WTC11 (cell line): ENCODE data around the gene DDX21. TPM values are rescaled to one million over a fixed set of nuclear protein-coding genes. Genes with fewer than 3 reads are reported as not detected.
A peak's percentile ranks its signal among the peaks of the same experiment; 100 is the strongest.

Experiments used
- ATAC-seq: fragments of 200-7000 bp; cut with Tn5 transposase; 2 replicates; pipeline ENCODE4 v1.10.0; 2021; ENCODE audit warnings: mild to moderate bottlenecking, moderate library complexity
- CTCF ChIA-PET: fragments of 300-600 bp; sonication (Branson Sonifier 250); formaldehyde crosslinking; loops from one replicate; lab custom pipeline; 2021; ENCODE audit warnings: antibody characterized with exemption; lab: Charles Lee
- POLR2A ChIA-PET: fragments of 350-600 bp; sonication (Branson Sonifier 250); formaldehyde crosslinking; loops from one replicate; lab custom pipeline; 2021; ENCODE audit warnings: antibody characterized with exemption; lab: Charles Lee
- DNase-seq: peaks from one replicate; pipeline ENCODE4 v3.0.0; 2021; ENCODE audit warnings: low spot score
- H3K27ac Mint-ChIP-seq: 2 replicates; pipeline ENCODE4 v1.8.0; 2021; ENCODE audit warnings: mixed read lengths
- H3K27me3 Mint-ChIP-seq: 2 replicates; pipeline ENCODE4 v1.8.0; 2021; ENCODE audit warnings: low read depth, mild to moderate bottlenecking, moderate library complexity, mixed read lengths
- H3K36me3 Mint-ChIP-seq: 2 replicates; pipeline ENCODE4 v1.8.0; 2021; ENCODE audit warnings: mixed read lengths
- H3K4me1 Mint-ChIP-seq: 2 replicates; pipeline ENCODE4 v1.8.0; 2022; ENCODE audit warnings: mixed read lengths
- H3K4me3 Mint-ChIP-seq: 2 replicates; pipeline ENCODE4 v1.8.0; 2021; ENCODE audit warnings: mild to moderate bottlenecking, moderate library complexity, mixed read lengths
- H3K9me3 Mint-ChIP-seq: 2 replicates; pipeline ENCODE4 v1.8.0; 2021; ENCODE audit warnings: mixed read lengths
- ATF6 ChIP-seq: sonication (generic); formaldehyde crosslinking; IDR thresholded peaks from 2 replicates; pipeline ENCODE4 v1.8.1; 2023; ENCODE audit warnings: mild to moderate bottlenecking, missing genetic modification reagents
- CBFB ChIP-seq: sonication (generic); formaldehyde crosslinking; IDR thresholded peaks from 2 replicates; pipeline ENCODE4 v1.8.1; 2022; ENCODE audit warnings: mild to moderate bottlenecking, low read depth, missing genetic modification reagents
- CDX4 ChIP-seq: fragments of 250-450 bp; sonication (Bioruptor Pico); IDR thresholded peaks from 2 replicates; pipeline ENCODE4 v1.9.0; 2021; ENCODE audit warnings: moderate library complexity, mild to moderate bottlenecking, inconsistent platforms, borderline replicate concordance
- CREM ChIP-seq: sonication (generic); formaldehyde crosslinking; IDR thresholded peaks from 2 replicates; pipeline ENCODE4 v1.8.1; 2022; ENCODE audit warnings: mild to moderate bottlenecking, missing genetic modification reagents, moderate library complexity
- ESRRA ChIP-seq: sonication (generic); formaldehyde crosslinking; IDR thresholded peaks from 2 replicates; pipeline ENCODE4 v1.8.1; 2022; ENCODE audit warnings: mild to moderate bottlenecking, missing genetic modification reagents, borderline replicate concordance
- FOXK1 ChIP-seq: sonication (generic); formaldehyde crosslinking; IDR thresholded peaks from 2 replicates; pipeline ENCODE4 v1.8.0; 2022; ENCODE audit warnings: mild to moderate bottlenecking, moderate library complexity, missing genetic modification reagents
- FOXP1 ChIP-seq: sonication (generic); formaldehyde crosslinking; IDR thresholded peaks from 2 replicates; pipeline ENCODE4 v1.8.0; 2022; ENCODE audit warnings: missing genetic modification reagents, mild to moderate bottlenecking, moderate library complexity, borderline replicate concordance
- GRHL2 ChIP-seq: fragments of 250-450 bp; sonication (Bioruptor Pico); IDR thresholded peaks from 2 replicates; pipeline ENCODE4 v1.8.0; 2022; ENCODE audit warnings: mild to moderate bottlenecking, moderate library complexity; ENCODE audit not compliant: insufficient replicate concordance, severe bottlenecking
- KAT7 ChIP-seq: sonication (generic); formaldehyde crosslinking; IDR thresholded peaks from 2 replicates; pipeline ENCODE4 v1.8.1; 2023; ENCODE audit warnings: missing genetic modification reagents, mild to moderate bottlenecking, borderline replicate concordance
- NFATC4 ChIP-seq: fragments of 250-450 bp; sonication (Bioruptor Pico); IDR thresholded peaks from 2 replicates; pipeline ENCODE4 v1.9.0; 2021; ENCODE audit warnings: mild to moderate bottlenecking
- NFE2L1 ChIP-seq: sonication (generic); formaldehyde crosslinking; IDR thresholded peaks from 2 replicates; pipeline ENCODE4 v1.8.1; 2023; ENCODE audit warnings: missing genetic modification reagents
- NR3C1 ChIP-seq: sonication (generic); formaldehyde crosslinking; conservative IDR thresholded peaks from 2 replicates; pipeline ENCODE4 v1.8.1; 2023; ENCODE audit warnings: low read depth, mild to moderate bottlenecking, missing genetic modification reagents
- PREB ChIP-seq: sonication (generic); formaldehyde crosslinking; IDR thresholded peaks from 2 replicates; pipeline ENCODE4 v1.8.1; 2022; ENCODE audit warnings: mild to moderate bottlenecking, missing genetic modification reagents, moderate library complexity, borderline replicate concordance
- RORB ChIP-seq: fragments of 250-450 bp; sonication (Bioruptor Pico); IDR thresholded peaks from 2 replicates; pipeline ENCODE4 v1.9.0; 2021; ENCODE audit warnings: mild to moderate bottlenecking
- SMAD4 ChIP-seq: sonication (generic); formaldehyde crosslinking; IDR thresholded peaks from 2 replicates; pipeline ENCODE4 v1.8.0; 2022; ENCODE audit warnings: mild to moderate bottlenecking, missing genetic modification reagents
- USF2 ChIP-seq: sonication (generic); formaldehyde crosslinking; IDR thresholded peaks from 2 replicates; pipeline ENCODE4 v1.8.1; 2023; ENCODE audit warnings: mild to moderate bottlenecking, missing genetic modification reagents, moderate library complexity
- ZBTB43 ChIP-seq: sonication (generic); formaldehyde crosslinking; IDR thresholded peaks from 2 replicates; pipeline ENCODE4 v1.8.1; 2023; ENCODE audit warnings: mild to moderate bottlenecking, missing genetic modification reagents
- ZMAT4 ChIP-seq: fragments of 250-450 bp; sonication (Bioruptor Pico); IDR thresholded peaks from 2 replicates; pipeline ENCODE4 v1.9.0; 2021; ENCODE audit warnings: mild to moderate bottlenecking
- ZNF263 ChIP-seq: sonication (generic); formaldehyde crosslinking; IDR thresholded peaks from 2 replicates; pipeline ENCODE4 v1.8.1; 2022; ENCODE audit warnings: low read depth, mild to moderate bottlenecking, moderate library complexity, missing genetic modification reagents
- ZNF281 ChIP-seq: sonication (generic); formaldehyde crosslinking; IDR thresholded peaks from 2 replicates; pipeline ENCODE4 v1.8.0; 2023; ENCODE audit warnings: mild to moderate bottlenecking, missing genetic modification reagents
- ZNF396 ChIP-seq: fragments of 250-450 bp; sonication (Bioruptor Pico); IDR thresholded peaks from 2 replicates; pipeline ENCODE4 v1.8.0; 2021; ENCODE audit warnings: mild to moderate bottlenecking, moderate library complexity, borderline replicate concordance
- ZNF425 ChIP-seq: fragments of 250-450 bp; sonication (Bioruptor Pico); conservative IDR thresholded peaks from 2 replicates; pipeline ENCODE4 v1.9.0; 2021; ENCODE audit warnings: mild to moderate bottlenecking
- ZNF671 ChIP-seq: fragments of 250-450 bp; sonication (Bioruptor Pico); IDR thresholded peaks from 2 replicates; pipeline ENCODE4 v1.8.0; 2021; ENCODE audit warnings: mild to moderate bottlenecking
- total RNA-seq: library from RNA; stranded (reverse); gene quantifications from 3 replicates; pipeline ENCODE4 v1.2.3, GENCODE V29; 2021

DDX21 gene
- total RNA-seq, 1 experiment from 2014 or later: 194 TPM

GRCh38 chr10:68988530-68989316, 32.8 kb downstream of the DDX21 start, which contains the start of gene KIFBP:
Gene KIFBP (plus strand): TSS chr10:68988803. CDS start chr10:68988833, 30 bp downstream.
- ATAC-seq (peak; percentile 89), DNase-seq (peak; percentile 92)
- Mint-ChIP-seq H3K27ac (peak within 1 kb of the TSS; percentile 98), H3K4me3 (peak within 1 kb of the TSS; percentile 94), H3K27me3 (no peaks in the 10 kb centered on the region), H3K9me3 (no peaks in the 10 kb centered on the region), H3K36me3 (peaks cover 15% of the 10 kb centered on the region), H3K4me1 (peaks cover 25% of the 10 kb centered on the region)
- ChIA-PET POLR2A (no interaction called here), CTCF (interaction anchor here (0.5 to 1.1 kb wide), 4 partner anchors 33 to 581 kb away, joined by 3 to 5 read pairs (median 4); partner anchors contain the start of gene DDX21)
- TF ChIP-seq ATF6 (no peak), KAT7 (CRISPR knock-in tag) (no peak), CBFB (CRISPR knock-in tag) (no peak), GRHL2 (no peak), USF2 (CRISPR knock-in tag) (no peak), ZBTB43 (CRISPR knock-in tag) (no peak; the same call in 1 of the 2 replicates), NFE2L1 (CRISPR knock-in tag) (peak; percentile 28; the same call in 1 of the 2 replicates), NFATC4 (CRISPR knock-in tag) (no peak), ESRRA (no peak), FOXK1 (CRISPR knock-in tag) (peak; percentile 76; the same call in 1 of the 2 replicates), ZNF671 (no peak), CREM (no peak), ZNF425 (CRISPR knock-in tag) (no peak), ZMAT4 (0 out of 2 replicates have a peak, but pooled peaks have one; percentile 44), CDX4 (no peak), ZNF281 (CRISPR knock-in tag) (no peak), RORB (no peak), ZNF263 (CRISPR knock-in tag) (peak; percentile 48; the same call in 1 of the 2 replicates), PREB (CRISPR knock-in tag) (no peak), FOXP1 (peak; percentile 79; the same call in 1 of the 2 replicates), SMAD4 (no peak), NR3C1 (CRISPR knock-in tag) (no peak), ZNF396 (CRISPR knock-in tag) (no peak)
